SU-DHL-6 (cell line): ENCODE measurements around the gene ZNF71.

ENCODE experiments used
- EZH2phosphoT487 ChIP-seq: fragments of 200-600 bp; sonication (generic), shearing (Covaris generic); conservative IDR thresholded peaks from 2 replicates; pipeline ENCODE4 v1.6.1; 2018; ENCODE audit warnings: mild to moderate bottlenecking, antibody characterized with exemption, low read length, moderate library complexity, mixed read lengths
- TF ChIP-seq, protein P1 (sequence below): fragments of 200-600 bp; sonication (generic); IDR thresholded peaks from one replicate; pipeline ENCODE4 v1.5.1; 2017; ENCODE audit warnings: antibody characterized with exemption, mild to moderate bottlenecking, low read length, moderate library complexity; ENCODE audit not compliant: insufficient read depth, poor library complexity, severe bottlenecking

DNA sequence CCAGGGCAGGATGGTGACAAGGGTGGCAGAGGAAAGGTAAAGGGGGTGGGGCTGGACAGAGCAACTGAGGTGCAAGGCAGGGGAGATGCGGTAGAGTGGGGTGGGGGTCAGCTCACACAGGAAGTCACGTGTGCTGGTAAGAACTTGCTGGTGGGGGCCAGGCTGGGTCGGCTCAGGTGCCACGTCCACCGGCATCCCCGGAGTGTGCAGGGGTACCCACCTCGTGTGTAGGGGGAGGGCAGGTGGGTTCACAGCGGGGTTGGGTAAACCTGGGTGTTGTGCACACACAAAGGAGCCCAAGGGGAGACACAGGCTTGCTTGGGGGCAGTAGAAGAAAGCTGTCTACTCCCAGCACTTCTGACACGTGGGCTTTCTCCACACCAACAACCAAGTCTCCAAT, 73.6 kb downstream of the ZNF71 start:
- TF ChIP-seq, protein P1, sequence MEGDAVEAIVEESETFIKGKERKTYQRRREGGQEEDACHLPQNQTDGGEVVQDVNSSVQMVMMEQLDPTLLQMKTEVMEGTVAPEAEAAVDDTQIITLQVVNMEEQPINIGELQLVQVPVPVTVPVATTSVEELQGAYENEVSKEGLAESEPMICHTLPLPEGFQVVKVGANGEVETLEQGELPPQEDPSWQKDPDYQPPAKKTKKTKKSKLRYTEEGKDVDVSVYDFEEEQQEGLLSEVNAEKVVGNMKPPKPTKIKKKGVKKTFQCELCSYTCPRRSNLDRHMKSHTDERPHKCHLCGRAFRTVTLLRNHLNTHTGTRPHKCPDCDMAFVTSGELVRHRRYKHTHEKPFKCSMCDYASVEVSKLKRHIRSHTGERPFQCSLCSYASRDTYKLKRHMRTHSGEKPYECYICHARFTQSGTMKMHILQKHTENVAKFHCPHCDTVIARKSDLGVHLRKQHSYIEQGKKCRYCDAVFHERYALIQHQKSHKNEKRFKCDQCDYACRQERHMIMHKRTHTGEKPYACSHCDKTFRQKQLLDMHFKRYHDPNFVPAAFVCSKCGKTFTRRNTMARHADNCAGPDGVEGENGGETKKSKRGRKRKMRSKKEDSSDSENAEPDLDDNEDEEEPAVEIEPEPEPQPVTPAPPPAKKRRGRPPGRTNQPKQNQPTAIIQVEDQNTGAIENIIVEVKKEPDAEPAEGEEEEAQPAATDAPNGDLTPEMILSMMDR = no peak
- no peak for TF ChIP-seq EZH2phosphoT487
